Hepatocyte (in vitro differentiated cells): ENCODE data around the gene CLDN6. TPM values are rescaled to one million over a fixed set of nuclear protein-coding genes. Genes with fewer than 3 reads are reported as not detected.

Source experiments
- DNase-seq: peaks from one replicate; pipeline ENCODE4 v3.0.0-alpha.2; 2016; ENCODE audit warnings: low spot score
- H2AFZ ChIP-seq: fragments of 200-600 bp; sonication (generic); 2 replicates; pipeline ENCODE4 v1.6.0; 2016; ENCODE audit warnings: antibody characterized with exemption, mild to moderate bottlenecking
- H3K27ac ChIP-seq: fragments of 200-600 bp; sonication (generic); 2 replicates; pipeline ENCODE4 v1.5.1; 2016; ENCODE audit warnings: mild to moderate bottlenecking
- H3K27me3 ChIP-seq: fragments of 200-600 bp; sonication (generic); 2 replicates; pipeline ENCODE4 v1.6.1; 2016
- H3K36me3 ChIP-seq: fragments of 200-600 bp; sonication (generic); replicated peaks from 2 replicates; pipeline ENCODE4 v1.5.1; 2016; ENCODE audit warnings: low read depth; ENCODE audit not compliant: insufficient read depth
- H3K4me1 ChIP-seq: fragments of 200-600 bp; sonication (generic); 2 replicates; pipeline ENCODE4 v1.5.1; 2016; ENCODE audit warnings: mild to moderate bottlenecking, moderate library complexity; ENCODE audit not compliant: insufficient read depth
- H3K4me2 ChIP-seq: fragments of 200-600 bp; sonication (generic); 2 replicates; pipeline ENCODE4 v1.6.0; 2016
- H3K4me3 ChIP-seq: fragments of 200-600 bp; sonication (generic); 2 replicates; pipeline ENCODE4 v1.5.1; 2016; ENCODE audit warnings: mild to moderate bottlenecking
- H3K79me2 ChIP-seq: fragments of 200-600 bp; sonication (generic); 2 replicates; pipeline ENCODE4 v1.6.0; 2017; ENCODE audit warnings: mild to moderate bottlenecking
- H3K9me2 ChIP-seq: fragments of 200-600 bp; sonication (generic); replicated peaks from 2 replicates; pipeline ENCODE4 v1.6.0; 2017; ENCODE audit warnings: mild to moderate bottlenecking; ENCODE audit not compliant: insufficient read depth
- H3K9me3 ChIP-seq: fragments of 200-600 bp; sonication (generic); 2 replicates; pipeline ENCODE4 v1.5.1; 2016; ENCODE audit warnings: low read depth, mild to moderate bottlenecking
- H4K20me1 ChIP-seq: fragments of 200-600 bp; sonication (generic); 2 replicates; pipeline ENCODE4 v1.6.0; 2016; ENCODE audit warnings: mild to moderate bottlenecking; ENCODE audit not compliant: insufficient read depth, poor library complexity, severe bottlenecking
- EZH2 ChIP-seq: fragments of 200-600 bp; sonication (generic); IDR thresholded peaks from 2 replicates; pipeline ENCODE4 v1.6.1; 2016; ENCODE audit warnings: antibody characterized with exemption, mild to moderate bottlenecking, borderline replicate concordance
- EZH2phosphoT487 ChIP-seq: fragments of 200-600 bp; sonication (generic); IDR thresholded peaks from one replicate; pipeline ENCODE4 v1.6.1; 2018; ENCODE audit warnings: antibody characterized with exemption, mild to moderate bottlenecking, low read depth, moderate library complexity; ENCODE audit not compliant: unreplicated experiment, severe bottlenecking
- WGBS: methylation state at CpG from one replicate; pipeline ENCODE4 v1.1.6; 2016; ENCODE audit warnings: low lambda C conversion rate; ENCODE audit errors: missing lambda C conversion rate; 5-methylcytosine and 5-hydroxymethylcytosine counted together
- polyA plus RNA-seq: library from polyadenylated mRNA; unstranded; fragments of >200 nt; fragmentation: Nextera tagmentation; extraction: Ambion mirVana; gene quantifications from 2 replicates; pipeline ENCODE4 v1.2.1, GENCODE V29; 2016
- total RNA-seq: library from RNA; depleted of rRNA; stranded (reverse); fragments of >200 nt; gene quantifications from 2 replicates; pipeline ENCODE4 v1.2.3, GENCODE V29; 2014
- TF ChIP-seq, protein P1 (sequence below): fragments of 200-600 bp; sonication (generic); IDR thresholded peaks from 2 replicates; pipeline ENCODE4 v1.5.1; 2016; ENCODE audit warnings: antibody characterized with exemption, mild to moderate bottlenecking; ENCODE audit not compliant: poor library complexity

Gene CLDN6
- total and polyA plus RNA-seq, 2 experiments from 2014 or later, result 258 to 568 TPM

DNA sequence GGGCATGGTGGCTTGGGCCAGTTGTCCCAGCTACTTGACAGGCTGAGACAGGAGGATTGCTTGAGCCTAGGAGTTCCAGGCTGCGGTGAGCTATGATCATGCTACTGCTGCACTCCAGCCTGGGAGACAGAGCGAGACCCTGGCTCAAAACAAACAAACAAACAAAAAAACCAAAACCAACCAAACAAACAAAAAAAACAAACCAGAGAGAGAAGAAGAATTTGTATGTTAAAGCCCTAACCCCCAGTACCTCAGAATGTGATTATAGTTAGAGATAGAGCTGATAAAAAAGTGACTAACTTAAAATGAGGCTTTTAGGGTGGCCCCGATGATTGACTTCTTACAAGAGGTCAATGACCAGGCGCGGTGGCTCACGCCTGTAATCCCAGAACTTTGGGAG lies 26.7 kb upstream of the CLDN6 start:
- no peak overlapping the region for H3K27ac ChIP-seq
- H2AFZ ChIP-seq, result no peak overlapping the region
- peak overlapping the region; percentile 96 for H3K4me2 ChIP-seq
- no peak overlapping the region for H3K4me3 ChIP-seq
- no peaks in the 10 kb centered on the region for H4K20me1 ChIP-seq
- no peak for DNase-seq
- TF ChIP-seq EZH2 (no peak), EZH2phosphoT487 (no peak)
- TF ChIP-seq, protein P1, sequence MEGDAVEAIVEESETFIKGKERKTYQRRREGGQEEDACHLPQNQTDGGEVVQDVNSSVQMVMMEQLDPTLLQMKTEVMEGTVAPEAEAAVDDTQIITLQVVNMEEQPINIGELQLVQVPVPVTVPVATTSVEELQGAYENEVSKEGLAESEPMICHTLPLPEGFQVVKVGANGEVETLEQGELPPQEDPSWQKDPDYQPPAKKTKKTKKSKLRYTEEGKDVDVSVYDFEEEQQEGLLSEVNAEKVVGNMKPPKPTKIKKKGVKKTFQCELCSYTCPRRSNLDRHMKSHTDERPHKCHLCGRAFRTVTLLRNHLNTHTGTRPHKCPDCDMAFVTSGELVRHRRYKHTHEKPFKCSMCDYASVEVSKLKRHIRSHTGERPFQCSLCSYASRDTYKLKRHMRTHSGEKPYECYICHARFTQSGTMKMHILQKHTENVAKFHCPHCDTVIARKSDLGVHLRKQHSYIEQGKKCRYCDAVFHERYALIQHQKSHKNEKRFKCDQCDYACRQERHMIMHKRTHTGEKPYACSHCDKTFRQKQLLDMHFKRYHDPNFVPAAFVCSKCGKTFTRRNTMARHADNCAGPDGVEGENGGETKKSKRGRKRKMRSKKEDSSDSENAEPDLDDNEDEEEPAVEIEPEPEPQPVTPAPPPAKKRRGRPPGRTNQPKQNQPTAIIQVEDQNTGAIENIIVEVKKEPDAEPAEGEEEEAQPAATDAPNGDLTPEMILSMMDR, result no peak
- H3K9me3 ChIP-seq, result no peaks in the 10 kb centered on the region
- H3K36me3 ChIP-seq, result no peaks in the 10 kb centered on the region
- H3K9me2 ChIP-seq, result no peaks in the 10 kb centered on the region
- 88% methylated on average over 6 of the region's 6 CpGs for WGBS
- peaks cover 20% of the 10 kb centered on the region for H3K4me1 ChIP-seq
- no peaks in the 10 kb centered on the region for H3K79me2 ChIP-seq
- H3K27me3 ChIP-seq, result peaks cover 78% of the 10 kb centered on the region

DNA sequence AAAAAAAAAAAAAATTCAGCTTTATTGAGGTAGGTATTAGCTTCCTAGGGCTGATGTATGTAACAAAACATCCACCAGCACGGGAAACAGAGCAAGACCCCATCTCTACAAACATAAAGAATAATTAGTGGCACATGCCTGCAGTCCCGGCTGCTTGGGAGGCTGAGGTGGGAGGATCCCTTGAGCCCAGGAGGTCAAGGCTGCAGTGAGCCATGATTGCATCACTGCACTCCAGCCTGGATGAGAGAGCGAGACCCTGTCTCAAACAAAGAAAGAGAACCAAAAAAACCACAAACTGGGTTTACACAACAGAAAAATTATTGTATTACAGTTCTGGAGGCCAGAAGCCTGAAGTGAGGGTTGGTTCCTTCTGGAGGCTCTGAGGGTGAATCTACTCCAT lies 24.4 kb upstream of the CLDN6 start:
- TF ChIP-seq, protein P1, result no peak
- TF ChIP-seq EZH2 (no peak), EZH2phosphoT487 (no peak)
- H3K4me3 ChIP-seq, result no peak overlapping the region
- H3K9me3 ChIP-seq, result no peaks in the 10 kb centered on the region
- no peak overlapping the region for H3K4me2 ChIP-seq
- WGBS, result 90% methylated on average over 3 of the region's 3 CpGs
- no peak for DNase-seq
- no peak overlapping the region for H2AFZ ChIP-seq
- peaks cover 20% of the 10 kb centered on the region for H3K4me1 ChIP-seq
- H3K36me3 ChIP-seq, result no peaks in the 10 kb centered on the region
- H4K20me1 ChIP-seq, result no peaks in the 10 kb centered on the region
- peaks cover 67% of the 10 kb centered on the region for H3K27me3 ChIP-seq
- H3K27ac ChIP-seq, result no peak overlapping the region
- no peaks in the 10 kb centered on the region for H3K79me2 ChIP-seq
- H3K9me2 ChIP-seq, result no peaks in the 10 kb centered on the region

DNA sequence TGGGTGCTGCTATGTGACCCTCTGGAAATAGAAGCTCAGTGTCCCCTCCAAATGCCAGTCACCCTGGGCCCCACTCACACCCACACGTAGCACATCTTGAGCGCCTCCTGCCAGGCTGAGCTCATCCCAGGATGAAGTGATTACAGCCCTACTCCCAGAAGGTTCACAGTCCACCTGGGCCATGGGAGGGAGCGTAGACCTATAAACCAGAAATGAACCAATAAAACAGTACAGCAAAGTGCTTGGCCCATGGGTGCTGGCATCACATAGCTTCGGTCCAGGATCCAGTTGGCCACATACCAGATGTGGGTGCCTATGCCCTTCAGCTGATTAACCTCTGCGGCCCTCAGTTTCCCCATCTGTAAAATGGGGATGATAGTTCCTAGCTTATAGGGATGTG lies 20.9 kb upstream of the CLDN6 start:
- TF ChIP-seq EZH2 (no peak), EZH2phosphoT487 (no peak)
- TF ChIP-seq, protein P1, result no peak
- no peaks in the 10 kb centered on the region for H3K79me2 ChIP-seq
- H3K27me3 ChIP-seq, result peaks cover 48% of the 10 kb centered on the region
- no peaks in the 10 kb centered on the region for H3K36me3 ChIP-seq
- WGBS, result 83% methylated on average over 5 of the region's 5 CpGs
- DNase-seq, result peak; percentile 41
- no peak overlapping the region for H3K27ac ChIP-seq
- H3K9me2 ChIP-seq, result no peaks in the 10 kb centered on the region
- no peaks in the 10 kb centered on the region for H3K9me3 ChIP-seq
- H3K4me3 ChIP-seq, result no peak overlapping the region
- no peak overlapping the region for H3K4me2 ChIP-seq
- H3K4me1 ChIP-seq, result no peaks in the 10 kb centered on the region
- H2AFZ ChIP-seq, result no peak overlapping the region
- H4K20me1 ChIP-seq, result no peaks in the 10 kb centered on the region

DNA sequence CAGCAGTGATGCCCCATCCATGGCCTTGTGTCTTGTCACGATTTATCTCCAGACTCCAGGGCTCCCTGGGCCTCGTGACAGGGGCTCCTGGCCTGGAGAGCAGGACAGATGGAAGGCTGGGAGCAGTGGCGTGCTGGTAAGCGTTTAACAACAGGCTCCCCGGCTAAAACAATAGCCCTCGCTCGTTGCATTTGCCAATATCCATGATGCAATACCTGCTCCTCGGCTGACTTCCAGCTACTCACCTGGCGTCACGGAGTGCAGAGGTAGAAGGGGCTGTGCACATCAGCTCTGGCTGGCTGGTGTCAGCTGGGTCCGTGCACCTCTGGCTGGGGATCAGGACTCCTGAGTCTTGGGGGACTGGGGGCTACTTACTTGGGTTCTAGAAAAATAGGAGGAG lies 20.3 kb upstream of the CLDN6 start:
- H3K9me2 ChIP-seq, result no peaks in the 10 kb centered on the region
- H3K4me3 ChIP-seq, result no peak overlapping the region
- H3K27ac ChIP-seq, result no peak overlapping the region
- 34% methylated on average over 11 of the region's 11 CpGs for WGBS
- peaks cover 42% of the 10 kb centered on the region for H3K27me3 ChIP-seq
- H3K79me2 ChIP-seq, result no peaks in the 10 kb centered on the region
- no peaks in the 10 kb centered on the region for H3K4me1 ChIP-seq
- H4K20me1 ChIP-seq, result no peaks in the 10 kb centered on the region
- peak; percentile 71 for DNase-seq
- H3K4me2 ChIP-seq, result no peak overlapping the region
- no peaks in the 10 kb centered on the region for H3K9me3 ChIP-seq
- TF ChIP-seq, protein P1, result no peak
- TF ChIP-seq EZH2phosphoT487, result no peak
- TF ChIP-seq EZH2, result no peak
- no peak overlapping the region for H2AFZ ChIP-seq
- H3K36me3 ChIP-seq, result no peaks in the 10 kb centered on the region
